PC-9 (cell line): ENCODE results near the gene PRSS2.

Experiments used
- CTCF ChIP-seq: fragments of 200-600 bp; sonication (generic); conservative IDR thresholded peaks from 2 replicates; pipeline ENCODE4 v1.6.1; 2017; ENCODE audit warnings: mixed run types, antibody characterized with exemption, mild to moderate bottlenecking, moderate library complexity
- EZH2 ChIP-seq: fragments of 200-600 bp; sonication (generic); IDR thresholded peaks from 2 replicates; pipeline ENCODE4 v1.8.0; 2017; ENCODE audit warnings: antibody characterized with exemption, low read depth

GRCh38 chr7:142796001-142796500, 25.3 kb downstream of the PRSS2 start:
- TF ChIP-seq CTCF (no peak), EZH2 (no peak)
